HG02885 (cell line): ENCODE measurements around the gene ICAM1.
"Not testable (repeated sequence)": the region's sequence is repeated elsewhere in the genome, so short reads cannot be mapped to it uniquely, and the experiment has no call there.

ENCODE experiments used
- ATAC-seq: cut with Tn5 transposase; IDR thresholded peaks from one replicate; pipeline ENCODE4 v1.9.1; 2021; ENCODE audit warnings: mild to moderate bottlenecking; ENCODE audit not compliant: unreplicated experiment, poor library complexity

ICAM1 gene

DNA sequence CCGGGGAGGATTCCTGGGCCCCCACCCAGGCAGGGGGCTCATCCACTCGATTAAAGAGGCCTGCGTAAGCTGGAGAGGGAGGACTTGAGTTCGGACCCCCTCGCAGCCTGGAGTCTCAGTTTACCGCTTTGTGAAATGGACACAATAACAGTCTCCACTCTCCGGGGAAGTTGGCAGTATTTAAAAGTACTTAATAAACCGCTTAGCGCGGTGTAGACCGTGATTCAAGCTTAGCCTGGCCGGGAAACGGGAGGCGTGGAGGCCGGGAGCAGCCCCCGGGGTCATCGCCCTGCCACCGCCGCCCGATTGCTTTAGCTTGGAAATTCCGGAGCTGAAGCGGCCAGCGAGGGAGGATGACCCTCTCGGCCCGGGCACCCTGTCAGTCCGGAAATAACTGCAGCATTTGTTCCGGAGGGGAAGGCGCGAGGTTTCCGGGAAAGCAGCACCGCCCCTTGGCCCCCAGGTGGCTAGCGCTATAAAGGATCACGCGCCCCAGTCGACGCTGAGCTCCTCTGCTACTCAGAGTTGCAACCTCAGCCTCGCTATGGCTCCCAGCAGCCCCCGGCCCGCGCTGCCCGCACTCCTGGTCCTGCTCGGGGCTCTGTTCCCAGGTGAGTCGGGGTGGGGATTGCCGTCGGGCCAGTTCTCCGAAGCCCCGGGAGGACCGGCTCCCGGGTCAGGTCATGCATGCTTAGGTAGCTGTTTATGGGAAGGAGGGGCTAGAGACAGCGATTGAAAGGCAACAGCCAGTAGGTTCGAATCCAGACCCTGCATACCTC is at the start of gene ICAM1:
ICAM1 (plus strand) TSS at position 505 of the 779 bp plus-strand sequence; CDS start at position 545, 40 bp downstream.
- ATAC-seq: peak; percentile 44

- ATAC-seq: no peak
These were observed 48.6 kb upstream of the ICAM1 start for GRCh38 chr19:10222201-10222890.

GRCh38 chr19:10223488-10224213 is 47.3 kb upstream of the ICAM1 start:
- no peak for ATAC-seq

GRCh38 chr19:10224337-10224736 is 46.6 kb upstream of the ICAM1 start:
- ATAC-seq: no peak

DNA sequence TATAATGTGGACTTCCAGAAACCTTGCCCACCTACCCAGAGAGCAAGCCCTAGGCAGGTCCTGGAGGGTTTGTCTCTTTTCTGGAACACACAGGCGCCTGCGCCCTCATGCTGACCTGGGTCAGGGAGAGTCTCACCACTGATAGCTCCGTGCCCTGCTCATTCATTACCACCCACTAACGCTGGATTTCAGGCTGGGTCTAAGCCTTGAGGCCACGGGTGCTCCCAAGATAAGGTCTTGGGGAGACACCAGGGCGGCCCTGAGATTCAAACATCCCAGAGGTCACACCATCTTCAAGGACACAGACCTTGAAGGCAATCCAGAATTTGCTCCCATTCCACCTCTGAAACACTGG is 44.9 kb upstream of the ICAM1 start:
- ATAC-seq: no peak

DNA sequence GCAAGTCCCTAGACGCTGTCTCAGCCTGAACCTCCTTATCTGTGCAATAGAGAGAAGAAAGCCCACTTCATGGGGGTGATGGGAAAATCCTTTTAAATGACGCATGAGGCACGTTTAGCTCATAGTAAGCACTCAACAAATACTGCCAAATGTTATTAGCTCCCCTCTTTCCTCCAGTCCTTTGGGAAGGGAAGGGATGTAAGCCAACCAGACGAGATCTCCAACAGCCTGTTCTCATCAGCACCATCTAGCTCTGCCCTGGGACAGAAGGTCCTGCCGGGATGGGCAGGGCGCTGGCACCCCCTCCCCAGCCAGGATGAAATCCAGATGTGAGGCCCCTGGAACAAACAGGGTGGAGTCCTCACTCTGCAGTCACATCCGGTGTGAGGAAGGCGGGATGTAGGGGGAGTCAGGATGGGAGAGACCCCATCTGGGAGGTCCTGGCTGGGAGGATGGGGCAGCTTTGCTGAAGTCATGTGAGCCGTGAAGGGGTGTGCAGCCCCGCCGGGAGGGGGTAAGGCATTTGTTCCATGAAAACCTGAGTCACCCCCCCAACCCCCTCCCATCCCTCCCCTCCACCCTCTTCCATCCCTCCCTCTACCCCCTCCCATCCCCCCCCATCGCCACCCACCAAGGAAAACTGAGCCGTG is 44.4 kb upstream of the ICAM1 start:
- ATAC-seq: no peak

GRCh38 chr19:10227026-10227971 is 43.6 kb upstream of the ICAM1 start:
- ATAC-seq: no peak

- ATAC-seq: no peak
These were observed 42.5 kb upstream of the ICAM1 start for GRCh38 chr19:10228393-10228792.

DNA sequence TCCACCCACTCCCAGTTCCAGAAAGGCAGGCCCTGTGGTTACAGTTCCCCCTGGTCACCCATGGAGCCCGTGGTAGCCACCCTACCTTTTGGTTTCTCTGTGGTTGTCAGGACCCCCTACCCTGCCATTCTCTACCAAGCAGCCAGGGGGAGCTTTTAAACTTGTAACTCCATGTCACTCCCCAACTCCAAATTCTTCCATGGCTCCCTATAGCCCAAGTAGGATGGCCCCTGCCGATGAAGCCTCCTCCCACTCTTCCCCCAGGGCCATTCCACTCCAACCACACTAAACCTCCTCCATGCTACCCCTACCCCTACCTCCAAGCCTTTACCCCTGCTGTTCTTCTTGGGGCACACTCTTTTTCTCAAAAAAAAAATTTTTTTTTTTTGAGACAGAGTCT is 42.0 kb upstream of the ICAM1 start:
- no peak for ATAC-seq

GRCh38 chr19:10230173-10230860 is 40.6 kb upstream of the ICAM1 start:
- peak; percentile 7 for ATAC-seq

- peak; percentile 56 for ATAC-seq
These were observed 39.9 kb upstream of the ICAM1 start, which contains the start of gene S1PR2 for GRCh38 chr19:10230861-10231611. Gene S1PR2, minus strand, starts transcription at chr19:10231331. Its CDS starts 6,426 bp downstream, at chr19:10224905.

DNA sequence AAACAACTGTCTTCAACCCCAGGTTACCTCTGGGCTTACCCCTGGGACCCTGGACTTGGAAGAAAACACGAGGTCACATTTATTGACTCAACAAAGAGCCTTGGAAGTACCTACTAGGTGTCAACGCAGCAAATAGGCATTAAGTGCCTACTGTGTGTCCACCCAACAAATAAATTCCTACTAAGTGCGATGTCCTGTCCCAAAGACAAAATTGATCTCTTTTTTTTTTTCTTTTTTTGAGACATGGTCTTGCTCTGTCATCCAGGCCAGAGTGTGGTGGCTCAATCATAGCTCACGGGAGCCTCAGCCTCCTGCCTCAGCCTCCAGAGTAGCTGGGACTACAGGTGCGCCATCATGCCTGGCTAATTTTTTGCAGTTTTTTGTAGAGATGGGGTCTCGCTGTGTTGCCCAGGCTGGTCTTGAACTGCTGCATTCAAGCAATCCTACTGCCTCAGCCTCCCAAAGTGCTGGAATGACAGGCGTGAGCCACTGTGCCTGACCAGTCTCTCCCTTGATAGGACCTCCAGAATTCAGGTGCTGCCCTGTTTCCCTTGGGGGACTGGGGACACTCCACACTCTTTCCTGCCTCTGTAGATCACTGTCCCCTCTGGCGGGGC is 39.2 kb upstream of the ICAM1 start:
- no peak for ATAC-seq

DNA sequence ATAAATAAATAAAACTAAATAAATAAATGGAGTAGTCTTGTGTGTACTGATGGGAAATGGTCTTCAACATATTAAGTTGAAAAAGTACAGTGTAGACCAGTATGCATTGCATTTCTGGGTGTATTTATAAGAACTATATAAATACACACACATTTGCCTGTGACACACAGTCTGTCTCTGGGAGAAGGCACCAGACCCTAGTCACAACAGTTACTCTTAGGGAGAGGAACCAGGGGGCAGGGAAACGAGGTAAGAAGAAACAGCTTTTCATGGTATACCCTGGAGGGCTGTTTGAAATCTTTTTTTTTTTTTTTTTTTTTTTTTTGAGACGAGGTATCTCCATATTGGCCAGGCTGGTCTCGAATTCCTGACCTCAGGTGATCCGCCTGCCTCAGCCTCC is 37.0 kb upstream of the ICAM1 start:
- no peak for ATAC-seq

DNA sequence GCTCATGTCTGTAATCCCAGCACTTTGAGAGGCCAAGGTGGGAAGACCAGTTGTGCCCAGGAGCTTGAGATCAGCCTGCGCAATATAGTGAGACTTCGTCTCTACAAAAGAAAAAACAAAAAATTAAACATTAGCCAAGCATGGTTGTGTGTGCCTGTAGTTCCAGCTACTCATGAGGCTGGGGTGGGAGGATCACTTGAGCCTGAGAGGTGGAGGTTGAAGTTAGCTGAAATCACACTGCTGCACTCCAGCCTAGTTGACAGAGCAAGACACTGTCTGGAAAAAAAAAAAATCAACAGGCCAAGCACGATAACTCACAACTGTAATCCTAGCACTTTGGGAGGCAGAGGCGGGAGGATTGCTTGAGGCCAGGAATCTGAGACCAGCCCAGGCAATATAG is 35.9 kb upstream of the ICAM1 start:
- no peak for ATAC-seq

GRCh38 chr19:10235409-10235808 is 35.5 kb upstream of the ICAM1 start:
- ATAC-seq: not testable (repeated sequence)

DNA sequence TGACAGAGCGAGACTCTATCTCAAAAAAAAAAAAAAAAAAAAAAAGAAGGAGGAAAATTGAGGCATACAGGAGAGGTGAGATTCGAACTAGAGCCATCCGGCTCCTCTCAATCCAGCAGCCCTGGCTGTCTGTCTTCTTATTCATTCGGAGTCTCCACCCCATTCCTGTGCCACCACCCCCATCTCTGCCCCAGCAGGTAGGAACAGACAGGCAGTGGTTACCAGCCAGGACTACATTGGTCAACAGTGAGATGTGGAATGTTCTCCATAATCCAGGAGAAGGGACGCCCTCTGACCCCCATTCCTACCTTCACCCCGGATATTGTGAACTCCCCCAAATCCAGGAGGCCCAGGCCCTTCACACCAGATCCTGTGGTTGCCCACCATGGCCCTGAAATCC is 33.2 kb upstream of the ICAM1 start:
- no peak for ATAC-seq

GRCh38 chr19:10238172-10238783 is 32.6 kb upstream of the ICAM1 start:
- no peak for ATAC-seq
